CD4-positive, alpha-beta T cell (primary cell): Measurements from ENCODE around the gene WDR72. TPM values are rescaled to one million over a fixed set of nuclear protein-coding genes. Genes with fewer than 3 reads are reported as not detected.

Source experiments
- ATAC-seq: fragments of 200-7000 bp; cut with Tn5 transposase; one replicate; pipeline ENCODE4 v1.10.0; 2022; ENCODE audit warnings: mild to moderate bottlenecking; ENCODE audit not compliant: poor library complexity
- CTCF ChIA-PET: fragments of 350-600 bp; sonication (Branson Sonifier 250); formaldehyde crosslinking; loops from one replicate; lab custom pipeline; 2021; ENCODE audit warnings: antibody characterized with exemption, inconsistent platforms; lab: Charles Lee
- POLR2A ChIA-PET: fragments of 350-600 bp; sonication (Branson Sonifier 250); formaldehyde crosslinking; loops from one replicate; lab custom pipeline; 2021; ENCODE audit warnings: antibody characterized with exemption, inconsistent platforms; lab: Charles Lee
- DNase-seq, 14 experiments: peaks; one replicate each; pipeline ENCODE4 v3.0.0-alpha.2; 2013 to 2020; ENCODE audit warnings: mixed read lengths in 2 of 14
- H3K27ac ChIP-seq, 2 donors: one replicate each; pipeline versions ENCODE4 v1.5.1 to v1.7.0; 2013; ENCODE audit warnings: low read length in 2 of 2, low read depth in 1 of 2, mild to moderate bottlenecking in 1 of 2
- H3K27me3 ChIP-seq, 2 experiments: 1 replicate in 1 of 2; 2 replicates in 1 of 2; pipeline versions ENCODE4 v1.6.1 to v1.7.0; 2013; ENCODE audit warnings: low read length in 2 of 2, control low read depth in 1 of 2, mild to moderate bottlenecking in 1 of 2, moderate library complexity in 1 of 2; ENCODE audit not compliant: insufficient read depth in 2 of 2, control insufficient read depth in 1 of 2
- H3K36me3 ChIP-seq: one replicate; pipeline ENCODE4 v1.6.1; 2013; ENCODE audit warnings: low read length, control low read depth; ENCODE audit not compliant: insufficient read depth
- H3K4me1 ChIP-seq: one replicate; pipeline ENCODE4 v1.6.1; 2013; ENCODE audit warnings: low read length, control low read depth; ENCODE audit not compliant: insufficient read depth
- H3K4me3 ChIP-seq: one replicate; pipeline ENCODE4 v1.5.1; 2013; ENCODE audit warnings: mild to moderate bottlenecking, low read length, moderate library complexity
- H3K9me3 ChIP-seq, 2 experiments: 1 replicate in 1 of 2; 2 replicates in 1 of 2; pipeline versions ENCODE4 v1.6.1 to v1.7.0; 2013; ENCODE audit warnings: low read length in 2 of 2, mild to moderate bottlenecking in 2 of 2, control low read depth in 1 of 2, moderate library complexity in 1 of 2; ENCODE audit not compliant: control insufficient read depth in 1 of 2, insufficient read depth in 1 of 2
- H3K27ac Mint-ChIP-seq: one replicate; pipeline ENCODE4 v1.8.0; 2020; ENCODE audit warnings: mixed read lengths
- H3K27me3 Mint-ChIP-seq: one replicate; pipeline ENCODE4 v1.8.0; 2021; ENCODE audit warnings: mixed read lengths
- H3K36me3 Mint-ChIP-seq: one replicate; pipeline ENCODE4 v1.8.0; 2021; ENCODE audit warnings: low read depth, mixed read lengths
- H3K4me1 Mint-ChIP-seq: one replicate; pipeline ENCODE4 v1.8.0; 2021; ENCODE audit warnings: low read depth, mixed read lengths
- H3K4me3 Mint-ChIP-seq: one replicate; pipeline ENCODE4 v1.8.0; 2020; ENCODE audit warnings: mild to moderate bottlenecking, mixed read lengths
- H3K9me3 Mint-ChIP-seq: one replicate; pipeline ENCODE4 v1.8.0; 2020; ENCODE audit warnings: mixed read lengths
- intact Hi-C, 2 experiments: fragments of 100-400 bp; cut with DNase I in 1 of 2; cut with micrococcal nuclease in 1 of 2; formaldehyde crosslinking; loops; one replicate each; pipeline versions ENCODE4 v1.15.1 to v1.9.0; 2023 to 2025; cut with DNase I, micrococcal nuclease
- total RNA-seq, 174 experiments: library from RNA in 2 of 174; stranded (reverse) in 2 of 174; gene quantifications; one replicate each; pipeline ENCODE4 v1.2.3 and lab custom pipeline; 2021 to 2026
- TF ChIP-seq, protein P1 (sequence below): fragments of 200-600 bp; IDR thresholded peaks from one replicate; pipeline ENCODE4 v1.8.0; 2022; ENCODE audit warnings: antibody characterized with exemption, mild to moderate bottlenecking

Gene WDR72
- total RNA-seq, 2 experiments from 2014 or later: not detected

DNA sequence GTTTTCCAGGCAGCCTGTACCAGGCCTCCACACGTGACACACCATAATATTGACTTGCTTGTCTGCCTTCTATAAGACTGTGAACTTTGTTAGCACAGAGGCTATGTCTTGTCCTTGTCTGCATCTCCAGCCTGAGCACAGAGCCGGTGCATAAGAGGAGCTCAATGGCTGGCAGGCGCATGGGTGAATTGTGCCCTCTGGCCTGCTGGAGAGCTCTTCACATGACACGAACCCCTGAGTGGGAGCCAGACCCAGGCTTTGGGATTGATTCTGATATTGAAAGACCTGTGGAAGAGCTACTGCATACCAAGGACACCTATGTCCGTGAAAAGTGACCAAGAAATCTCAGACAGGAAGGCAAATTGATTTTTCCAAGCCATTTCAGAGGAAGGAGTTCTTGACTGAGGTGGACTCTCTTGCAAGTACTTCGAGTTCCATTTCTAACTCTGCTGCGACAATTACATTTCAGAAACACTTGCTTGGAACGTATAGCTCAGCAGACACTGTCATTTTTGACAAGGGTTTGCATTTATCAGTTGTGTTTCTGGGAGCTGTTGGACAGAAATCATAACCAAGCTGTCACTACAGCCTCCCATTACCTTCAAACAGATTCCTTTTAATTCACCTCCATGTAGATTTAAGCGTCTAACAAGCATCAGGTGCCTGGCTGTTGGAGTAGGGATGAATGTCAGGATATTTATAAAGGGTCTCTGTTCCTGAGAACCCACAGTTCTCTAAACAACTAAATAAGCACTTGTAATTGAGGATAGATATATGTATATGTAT lies 281.3 kb downstream of the WDR72 start:
- TF ChIP-seq, protein P1, sequence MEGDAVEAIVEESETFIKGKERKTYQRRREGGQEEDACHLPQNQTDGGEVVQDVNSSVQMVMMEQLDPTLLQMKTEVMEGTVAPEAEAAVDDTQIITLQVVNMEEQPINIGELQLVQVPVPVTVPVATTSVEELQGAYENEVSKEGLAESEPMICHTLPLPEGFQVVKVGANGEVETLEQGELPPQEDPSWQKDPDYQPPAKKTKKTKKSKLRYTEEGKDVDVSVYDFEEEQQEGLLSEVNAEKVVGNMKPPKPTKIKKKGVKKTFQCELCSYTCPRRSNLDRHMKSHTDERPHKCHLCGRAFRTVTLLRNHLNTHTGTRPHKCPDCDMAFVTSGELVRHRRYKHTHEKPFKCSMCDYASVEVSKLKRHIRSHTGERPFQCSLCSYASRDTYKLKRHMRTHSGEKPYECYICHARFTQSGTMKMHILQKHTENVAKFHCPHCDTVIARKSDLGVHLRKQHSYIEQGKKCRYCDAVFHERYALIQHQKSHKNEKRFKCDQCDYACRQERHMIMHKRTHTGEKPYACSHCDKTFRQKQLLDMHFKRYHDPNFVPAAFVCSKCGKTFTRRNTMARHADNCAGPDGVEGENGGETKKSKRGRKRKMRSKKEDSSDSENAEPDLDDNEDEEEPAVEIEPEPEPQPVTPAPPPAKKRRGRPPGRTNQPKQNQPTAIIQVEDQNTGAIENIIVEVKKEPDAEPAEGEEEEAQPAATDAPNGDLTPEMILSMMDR: no peak
- H3K36me3 ChIP-seq: no peaks in the 10 kb centered on the region
- Mint-ChIP-seq H3K9me3 (no peaks in the 10 kb centered on the region), H3K36me3 (no peaks in the 10 kb centered on the region), H3K27ac (no peak overlapping the region), H3K27me3 (no peaks in the 10 kb centered on the region), H3K4me1 (no peaks in the 10 kb centered on the region), H3K4me3 (no peak overlapping the region)
- no peak for DNase-seq
- H3K4me3 ChIP-seq: no peak overlapping the region
- intact Hi-C loops: no loop called here
- no peak overlapping the region for H3K27ac ChIP-seq
- no peaks in the 10 kb centered on the region for H3K9me3 ChIP-seq
- POLR2A ChIA-PET: no interaction called here
- H3K4me1 ChIP-seq: no peaks in the 10 kb centered on the region
- H3K27me3 ChIP-seq: no peaks in the 10 kb centered on the region
- no peak for ATAC-seq
- CTCF ChIA-PET: no interaction called here

- intact Hi-C loops: no loop called here
- CTCF ChIA-PET: no interaction called here
- H3K27me3 ChIP-seq: no peaks in the 10 kb centered on the region
Measured at GRCh38 chr15:53473886-53474285, 285.6 kb downstream of the WDR72 start.

GRCh38 chr15:53473435-53473834 lies 286.0 kb downstream of the WDR72 start:
- intact Hi-C loops: no loop called here
- H3K4me1 ChIP-seq: no peaks in the 10 kb centered on the region
- Mint-ChIP-seq H3K27ac (no peak overlapping the region), H3K36me3 (no peaks in the 10 kb centered on the region), H3K9me3 (peaks cover 3% of the 10 kb centered on the region), H3K27me3 (no peaks in the 10 kb centered on the region), H3K4me1 (no peaks in the 10 kb centered on the region), H3K4me3 (no peak overlapping the region)
- DNase-seq (no peak), ATAC-seq (no peak)
- H3K36me3 ChIP-seq: no peaks in the 10 kb centered on the region
- H3K27me3 ChIP-seq: no peaks in the 10 kb centered on the region
- TF ChIP-seq, protein P1: no peak
- no peak overlapping the region for H3K4me3 ChIP-seq
- H3K27ac ChIP-seq: no peak overlapping the region
- POLR2A ChIA-PET: no interaction called here
- H3K9me3 ChIP-seq: no peaks in the 10 kb centered on the region
- CTCF ChIA-PET: no interaction called here

More at GRCh38 chr15:53473886-53474285, 285.6 kb downstream of the WDR72 start:
- no peak for ATAC-seq
- Mint-ChIP-seq H3K27me3 (no peaks in the 10 kb centered on the region), H3K36me3 (no peaks in the 10 kb centered on the region), H3K27ac (no peak overlapping the region), H3K9me3 (peaks cover 3% of the 10 kb centered on the region), H3K4me1 (no peaks in the 10 kb centered on the region), H3K4me3 (no peak overlapping the region)
- Histone ChIP-seq H3K4me1 (no peaks in the 10 kb centered on the region), H3K9me3 (no peaks in the 10 kb centered on the region), H3K27ac (no peak overlapping the region), H3K36me3 (no peaks in the 10 kb centered on the region), H3K4me3 (no peak overlapping the region)
- no peak for DNase-seq
- POLR2A ChIA-PET: no interaction called here
- TF ChIP-seq, protein P1: no peak
